Fibroblast of mammary gland (primary cell): ENCODE data around the gene SRCAP.
A peak's percentile ranks its signal among the peaks of the same experiment; 100 is the strongest.

ENCODE experiments used
- DNase-seq: peaks from one replicate; pipeline ENCODE4 v3.0.0-alpha.2; 2010; ENCODE audit warnings: low read depth
- H3K4me3 ChIP-seq: 2 replicates; pipeline ENCODE4 v1.5.1; 2011; ENCODE audit warnings: low read depth, mild to moderate bottlenecking, low read length, moderate library complexity; ENCODE audit not compliant: control insufficient read depth
- TF ChIP-seq, protein P1 (sequence below): conservative IDR thresholded peaks from 2 replicates; pipeline ENCODE4 v1.5.1; 2011; ENCODE audit warnings: low read depth, low read length, inconsistent platforms; ENCODE audit not compliant: control insufficient read depth, insufficient read depth

SRCAP gene

DNA sequence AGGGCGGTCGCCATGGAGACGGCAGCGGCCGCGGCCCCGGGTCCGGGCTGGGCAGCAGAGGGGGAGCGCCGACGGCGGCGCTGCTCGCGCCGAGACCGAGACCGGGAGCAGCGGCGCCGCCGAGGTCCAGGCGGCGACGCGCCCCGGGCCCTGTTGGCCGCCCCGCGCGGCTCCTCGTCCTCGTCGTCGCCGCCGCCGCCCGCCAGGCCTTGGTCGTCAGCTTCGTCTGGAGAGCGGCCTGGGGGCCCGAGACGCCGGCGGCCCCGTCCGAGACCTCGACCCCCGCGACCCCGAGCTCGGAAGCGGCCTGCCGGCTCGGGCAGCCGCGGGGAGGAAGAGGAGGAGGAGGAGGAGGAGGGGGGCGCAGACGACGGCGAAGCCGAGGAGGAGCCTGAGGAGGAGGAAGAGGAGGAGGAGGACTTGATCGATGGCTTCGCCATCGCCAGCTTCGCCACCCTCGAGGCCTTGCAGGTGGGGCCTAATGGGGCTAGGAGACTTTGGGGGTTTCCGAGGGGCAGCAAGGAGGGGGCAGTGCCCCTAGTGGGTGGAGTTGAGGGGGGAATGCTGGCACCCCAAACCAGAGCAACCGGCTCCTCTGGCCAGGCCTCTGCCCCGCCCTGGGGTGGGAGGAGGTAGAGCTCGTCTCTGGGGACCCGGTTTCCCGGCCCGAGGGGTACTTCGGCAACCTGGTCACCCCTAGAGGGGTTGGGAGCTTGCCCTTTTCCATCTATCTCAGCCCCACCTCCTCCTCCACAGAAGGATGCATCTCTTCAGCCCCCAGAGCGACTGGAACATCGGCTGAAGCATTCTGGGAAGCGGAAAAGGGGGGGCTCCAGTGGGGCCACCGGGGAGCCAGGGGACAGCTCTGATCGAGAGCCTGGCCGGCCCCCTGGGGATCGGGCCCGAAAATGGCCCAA lies 39.2 kb upstream of the SRCAP start:
- DNase-seq: no peak
- peak overlapping the region; percentile 92 for H3K4me3 ChIP-seq
- TF ChIP-seq, protein P1, sequence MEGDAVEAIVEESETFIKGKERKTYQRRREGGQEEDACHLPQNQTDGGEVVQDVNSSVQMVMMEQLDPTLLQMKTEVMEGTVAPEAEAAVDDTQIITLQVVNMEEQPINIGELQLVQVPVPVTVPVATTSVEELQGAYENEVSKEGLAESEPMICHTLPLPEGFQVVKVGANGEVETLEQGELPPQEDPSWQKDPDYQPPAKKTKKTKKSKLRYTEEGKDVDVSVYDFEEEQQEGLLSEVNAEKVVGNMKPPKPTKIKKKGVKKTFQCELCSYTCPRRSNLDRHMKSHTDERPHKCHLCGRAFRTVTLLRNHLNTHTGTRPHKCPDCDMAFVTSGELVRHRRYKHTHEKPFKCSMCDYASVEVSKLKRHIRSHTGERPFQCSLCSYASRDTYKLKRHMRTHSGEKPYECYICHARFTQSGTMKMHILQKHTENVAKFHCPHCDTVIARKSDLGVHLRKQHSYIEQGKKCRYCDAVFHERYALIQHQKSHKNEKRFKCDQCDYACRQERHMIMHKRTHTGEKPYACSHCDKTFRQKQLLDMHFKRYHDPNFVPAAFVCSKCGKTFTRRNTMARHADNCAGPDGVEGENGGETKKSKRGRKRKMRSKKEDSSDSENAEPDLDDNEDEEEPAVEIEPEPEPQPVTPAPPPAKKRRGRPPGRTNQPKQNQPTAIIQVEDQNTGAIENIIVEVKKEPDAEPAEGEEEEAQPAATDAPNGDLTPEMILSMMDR: no peak

DNA sequence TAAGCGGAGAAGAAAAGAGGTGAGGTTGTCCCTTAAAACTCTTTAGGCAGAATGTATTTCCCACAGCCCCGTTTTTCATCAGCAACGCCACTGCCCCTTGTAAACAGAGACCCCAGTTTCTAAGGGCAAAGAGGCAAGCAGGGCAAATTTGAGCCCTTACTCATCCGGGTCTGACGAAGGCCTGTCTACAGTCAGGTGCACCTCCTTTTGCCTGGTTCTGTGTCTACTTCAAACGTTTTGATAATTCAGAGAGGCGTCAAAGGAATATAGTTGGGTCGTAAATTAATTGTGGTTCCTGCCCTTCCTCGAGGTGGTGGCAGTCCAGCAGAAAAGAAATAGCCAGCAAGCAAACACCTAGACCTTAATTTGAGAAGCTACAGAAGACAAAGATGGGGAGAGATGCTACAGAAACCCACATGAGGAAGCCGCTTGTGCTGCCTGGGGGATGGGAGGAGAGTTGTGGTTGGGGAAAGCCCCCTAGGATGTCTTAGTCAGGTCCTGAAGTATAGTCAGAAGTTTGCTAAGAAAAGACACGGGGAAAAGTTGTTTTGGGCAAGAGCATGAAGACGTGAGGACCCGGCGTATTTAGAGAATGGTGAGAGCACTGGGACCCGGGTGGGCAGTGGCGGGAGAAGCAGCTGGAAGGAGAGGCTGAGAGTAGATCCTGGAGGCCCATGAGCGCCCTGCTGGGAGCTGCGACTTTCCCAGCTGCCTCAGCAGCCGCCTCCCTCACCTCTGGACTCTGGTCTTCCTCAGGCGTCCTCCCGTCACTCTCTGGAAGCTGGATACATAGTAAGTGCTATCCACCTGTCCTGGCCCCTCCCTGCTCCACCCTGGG lies 38.3 kb upstream of the SRCAP start:
- TF ChIP-seq, protein P1: no peak
- peak overlapping the region; percentile 80 for H3K4me3 ChIP-seq
- DNase-seq: peak; percentile 54

DNA sequence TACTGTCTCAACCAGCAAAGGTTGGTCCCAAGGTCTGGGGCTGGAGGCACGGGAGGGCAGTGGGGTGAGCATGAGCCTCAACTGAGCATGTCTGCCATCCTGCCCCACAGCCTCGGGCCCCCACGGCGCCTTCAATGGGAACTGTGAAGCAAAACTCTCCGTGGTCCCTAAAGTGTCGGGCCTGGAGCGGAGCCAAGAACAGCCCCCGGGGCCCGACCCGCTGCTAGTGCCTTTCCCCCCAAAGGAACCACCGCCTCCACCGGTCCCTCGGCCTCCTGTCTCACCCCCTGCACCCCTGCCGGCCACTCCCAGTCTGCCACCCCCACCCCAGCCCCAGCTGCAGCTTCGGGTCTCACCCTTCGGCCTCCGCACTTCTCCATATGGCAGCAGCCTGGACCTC lies 36.5 kb upstream of the SRCAP start:
- DNase-seq: no peak
- TF ChIP-seq, protein P1: no peak
- H3K4me3 ChIP-seq: no peak overlapping the region

DNA sequence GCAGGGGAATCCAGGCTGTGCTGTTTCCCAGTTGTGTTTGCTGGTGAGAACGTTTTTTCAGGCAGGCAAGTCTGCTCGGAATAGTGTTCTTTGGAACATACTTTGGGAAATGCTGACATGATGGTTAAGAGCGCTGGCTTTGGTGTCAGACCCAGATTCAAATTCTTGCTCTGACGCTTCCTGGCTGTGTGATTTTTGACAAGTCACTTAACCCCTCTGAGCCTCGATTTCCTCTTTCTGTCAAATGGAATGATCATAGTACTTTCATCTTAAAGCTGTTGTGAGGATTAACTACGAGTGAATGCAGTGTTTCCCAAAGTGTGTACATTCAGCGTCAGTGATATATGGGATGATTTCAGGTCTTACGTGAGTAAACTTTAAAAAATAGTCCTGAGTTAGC lies 35.9 kb upstream of the SRCAP start:
- TF ChIP-seq, protein P1: no peak
- no peak overlapping the region for H3K4me3 ChIP-seq
- DNase-seq: no peak

DNA sequence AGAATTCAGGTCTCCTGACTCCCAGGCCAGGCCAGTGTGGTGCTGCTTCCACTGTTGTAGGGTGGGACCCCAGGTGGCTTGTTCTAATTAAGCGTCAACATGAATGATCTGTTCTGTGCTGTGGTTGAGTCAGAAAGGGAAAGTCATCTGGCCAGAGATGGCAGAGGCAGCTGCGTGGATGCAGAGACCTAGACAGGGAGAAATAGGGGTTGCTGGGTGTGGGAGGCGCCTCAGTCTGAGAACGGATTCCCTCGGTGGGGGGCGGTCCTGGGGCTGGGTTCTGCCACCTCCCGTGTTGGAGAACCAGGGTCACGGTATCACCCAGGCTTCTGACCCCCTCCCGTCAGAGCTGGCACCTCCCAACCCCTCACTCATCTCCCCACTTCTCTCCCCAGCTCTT lies 35.2 kb upstream of the SRCAP start:
- H3K4me3 ChIP-seq: no peak overlapping the region
- TF ChIP-seq, protein P1: no peak
- DNase-seq: peak; percentile 68

DNA sequence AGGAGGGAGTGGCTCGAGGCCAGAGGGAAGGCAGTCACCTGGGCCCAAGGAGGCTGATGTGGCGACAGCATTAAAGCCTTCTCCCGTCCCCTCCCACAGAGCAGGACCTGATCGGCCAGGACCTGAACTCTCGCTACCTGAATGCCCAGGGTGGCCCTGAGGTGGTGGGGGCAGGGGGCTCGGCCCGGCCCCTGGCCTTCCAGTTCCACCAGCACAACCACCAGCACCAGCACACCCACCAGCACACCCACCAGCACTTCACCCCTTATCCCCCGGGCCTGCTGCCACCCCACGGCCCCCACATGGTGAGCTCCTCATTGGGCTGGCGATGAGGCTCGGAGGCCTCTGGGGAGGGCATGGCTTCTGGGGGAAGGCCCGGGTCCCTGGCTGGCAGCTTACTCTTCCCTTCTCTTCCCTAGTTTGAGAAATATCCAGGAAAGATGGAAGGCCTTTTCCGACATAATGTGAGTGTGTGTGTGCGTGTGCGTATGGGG lies 34.3 kb upstream of the SRCAP start:
- no peak for DNase-seq
- H3K4me3 ChIP-seq: no peak overlapping the region
- TF ChIP-seq, protein P1: no peak
